ENCODE measurements around the gene ETS2. TPM values are rescaled to one million over a fixed set of nuclear protein-coding genes. Genes with fewer than 3 reads are reported as not detected.

Gene ETS2
- total and polyA plus RNA-seq, 2 of the 8 experiments (the other 6 are each of a cell fraction or from before 2014, with no cell fraction given), result 11.0 to 45.1 TPM

- TF ChIP-seq POLR2A (IDR thresholded peaks at IDR 0.05; ENCODE audit: control extremely low read depth in 1 of 2, low read depth in 2 of 2, low read length in 2 of 2) (no peak), ATF3 (IDR thresholded peaks at IDR 0.05; ENCODE audit: insufficient read depth, low read depth, low read length) (no peak), SUZ12 (IDR thresholded peaks at IDR 0.05; ENCODE audit: low read length) (no peak), EZH2 (IDR thresholded peaks at IDR 0.05; ENCODE audit: low read depth, low read length, severe bottlenecking) (no peak), BACH1 (IDR thresholded peaks at IDR 0.05; ENCODE audit: low read length) (no peak)
Observed at GRCh38 chr21:38809198-38809878, 3.6 kb downstream of the ETS2 start (continued).
